Esophagus squamous epithelium (tissue), 4 donors: Measurements from ENCODE around the gene CIAO2A.

Experiments used
- CTCF ChIP-seq, 6 experiments: fragments of 450-650 bp in 4 of 6; fragments of 200-600 bp in 2 of 6; sonication (generic) in 2 of 6; IDR thresholded peaks; one replicate each; pipeline ENCODE4 v1.5.1; 2016 to 2019; ENCODE audit warnings: antibody characterized with exemption in 6 of 6, mild to moderate bottlenecking in 4 of 6, moderate library complexity in 4 of 6
- POLR2A ChIP-seq, 4 donors: fragments of 450-650 bp; IDR thresholded peaks; one replicate each; pipeline ENCODE4 v1.6.1; 2017; ENCODE audit warnings: antibody characterized with exemption in 4 of 4, mild to moderate bottlenecking in 4 of 4, moderate library complexity in 3 of 4

GRCh38 chr15:64068133-64068532 lies 25.5 kb downstream of the CIAO2A start:
- no peak for TF ChIP-seq CTCF (IDR thresholded peaks at IDR 0.05)
- TF ChIP-seq POLR2A (IDR thresholded peaks at IDR 0.05): no peak
